COLO829 (cell line): ENCODE data around the gene MEGF9.

Source experiments
- DNase-seq: peaks from one replicate; pipeline ENCODE4 v3.0.0; 2012; ENCODE audit warnings: low spot score

MEGF9 gene

DNA sequence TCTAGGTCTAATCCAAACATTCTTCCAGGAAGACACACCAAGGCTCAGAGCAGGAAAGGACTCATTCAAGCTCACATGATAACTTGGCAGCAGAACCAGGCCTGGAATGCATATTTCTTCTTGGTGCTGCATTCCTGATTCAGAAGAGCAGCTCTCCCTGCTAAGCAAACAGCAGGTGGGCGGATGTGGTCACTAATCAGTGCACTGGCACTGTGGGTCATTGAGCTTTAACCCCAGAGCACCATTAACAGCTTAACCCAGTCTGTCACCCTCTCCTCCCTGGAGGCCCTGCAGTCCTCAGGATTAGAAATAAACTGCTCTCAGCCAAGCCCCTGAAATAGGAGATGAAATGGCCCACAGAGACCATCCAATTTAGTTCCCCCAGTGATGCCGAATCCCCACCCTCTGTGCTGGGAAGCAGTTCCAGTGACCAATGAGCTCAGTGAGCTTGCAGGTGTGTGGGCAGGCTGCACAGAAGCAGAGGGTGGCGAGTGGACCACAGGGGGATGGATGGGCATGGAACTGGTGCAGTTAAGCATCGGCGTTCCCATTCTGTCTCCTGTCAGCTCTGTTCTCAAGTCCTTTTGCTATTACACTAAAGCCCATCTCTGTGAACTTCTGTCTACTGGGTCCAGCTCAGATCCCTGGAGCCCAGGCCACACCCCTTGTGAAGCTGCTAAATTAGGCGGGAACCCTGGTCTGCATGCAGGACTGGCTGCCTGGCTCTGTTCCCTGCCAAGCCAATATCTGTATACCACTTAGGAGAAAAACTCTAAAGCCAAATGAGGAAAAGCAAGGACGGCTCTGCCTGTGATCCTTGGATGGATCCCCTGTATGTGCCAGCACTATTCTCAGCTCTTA lies 16.6 kb upstream of the MEGF9 start:
- DNase-seq, result peak; percentile 86

DNA sequence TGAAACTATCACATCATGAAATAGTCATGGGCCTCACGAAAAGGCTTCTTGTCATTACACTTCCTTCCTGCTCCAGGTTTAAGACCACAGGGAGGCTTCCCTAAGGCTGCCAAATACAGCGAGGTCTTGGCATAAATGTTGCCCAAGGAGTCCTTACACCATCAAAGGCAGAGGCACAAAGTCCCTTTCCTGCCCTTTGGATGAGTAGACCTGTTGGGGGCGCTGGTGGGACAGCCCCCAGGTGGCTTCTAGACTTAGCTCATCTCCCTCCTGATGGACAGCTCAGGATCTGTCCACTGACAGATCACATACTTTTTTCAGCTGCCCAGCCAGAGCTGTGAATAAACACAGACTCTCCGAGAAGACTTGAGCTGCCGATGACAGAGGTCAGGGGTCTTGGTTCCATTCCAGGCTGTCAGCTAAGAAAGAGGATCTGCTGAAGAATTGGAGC lies 15.5 kb upstream of the MEGF9 start:
- DNase-seq, result no peak

DNA sequence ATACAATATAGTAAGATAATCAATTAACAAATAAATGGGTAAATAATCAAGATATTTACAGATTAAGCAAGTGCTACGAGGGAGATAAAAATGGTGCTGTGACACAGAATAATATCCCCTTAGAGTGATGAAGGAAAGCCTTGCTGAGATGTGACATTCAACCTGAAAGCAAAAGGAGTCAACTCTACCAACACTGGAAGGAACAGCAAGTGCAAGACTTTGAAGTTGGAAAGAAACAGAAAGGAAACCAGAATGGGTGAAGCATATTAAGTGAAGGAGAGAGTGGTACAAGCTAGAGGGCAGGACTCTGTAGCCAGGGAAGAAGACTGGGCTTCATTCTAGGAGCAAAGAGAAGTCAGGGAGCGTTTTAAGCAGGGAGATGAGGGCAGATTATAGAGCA lies 12.2 kb upstream of the MEGF9 start:
- DNase-seq, result no peak

DNA sequence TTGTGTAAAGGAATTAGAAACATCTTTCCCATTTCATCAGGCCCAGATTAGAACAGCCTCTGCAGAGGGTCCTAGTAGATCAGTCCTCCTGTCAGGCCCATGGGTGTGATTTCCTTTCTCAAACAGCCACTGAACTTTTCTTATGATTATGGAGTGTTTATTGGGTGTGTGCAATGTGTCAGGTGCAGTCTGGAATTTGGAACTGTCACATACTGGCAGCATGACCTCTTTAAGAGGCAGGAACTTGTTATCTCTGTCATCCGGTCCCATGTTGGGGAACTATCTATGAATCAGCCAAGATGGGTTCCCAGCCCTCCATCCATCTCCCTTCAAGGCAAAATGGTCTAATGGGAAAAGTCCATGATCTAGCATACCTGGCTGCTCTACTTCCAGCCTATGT lies 11.6 kb upstream of the MEGF9 start:
- no peak for DNase-seq

DNA sequence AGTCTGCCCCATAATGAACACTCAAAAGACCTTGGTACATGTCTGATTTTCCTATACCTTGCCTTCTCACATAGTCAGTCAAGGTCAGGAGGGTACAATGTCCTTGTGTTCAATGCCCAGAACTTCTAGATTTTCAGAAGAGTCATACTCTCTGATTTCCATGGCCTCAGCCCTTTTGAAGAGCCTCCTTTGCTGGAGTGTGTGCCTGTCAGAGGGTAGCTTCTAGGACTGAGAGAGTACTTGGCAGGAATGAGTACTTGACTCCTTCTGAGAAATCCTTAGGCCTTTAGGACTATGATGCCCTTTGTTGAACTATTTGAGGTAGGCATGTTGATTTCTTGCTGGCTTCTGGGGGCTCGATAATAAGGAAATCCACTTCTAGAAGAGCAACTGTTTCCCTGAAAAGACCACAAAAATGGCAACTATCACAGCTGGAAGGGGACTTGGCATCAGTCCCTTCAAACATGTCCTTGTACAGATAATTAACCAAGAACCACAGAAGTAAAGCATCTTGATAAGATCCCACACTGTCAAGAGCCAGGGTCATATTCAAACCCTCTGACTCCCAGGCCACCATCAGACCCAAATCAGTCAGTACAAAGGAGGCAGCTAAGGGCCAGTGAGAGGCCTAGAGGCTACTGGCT lies 10.6 kb upstream of the MEGF9 start:
- no peak for DNase-seq

DNA sequence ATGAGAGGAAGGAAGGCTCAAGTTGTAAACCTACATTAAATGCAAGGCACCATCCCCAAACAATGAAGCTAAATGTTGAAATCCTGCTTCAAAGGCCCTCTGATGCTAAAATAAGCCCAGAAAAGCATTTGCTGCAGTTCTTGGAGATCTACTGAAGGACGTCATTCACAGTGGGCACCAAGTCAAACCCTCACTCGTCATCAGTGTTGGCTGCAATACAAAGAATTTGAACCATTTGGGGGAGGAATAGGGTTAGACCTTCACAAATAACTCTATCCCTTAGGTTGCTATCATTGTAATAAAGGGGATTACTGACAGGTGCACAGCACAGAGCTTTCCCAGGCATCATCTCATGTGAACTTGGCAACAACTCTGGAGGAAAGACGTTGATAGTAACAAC lies 9.3 kb upstream of the MEGF9 start:
- DNase-seq, result no peak

DNA sequence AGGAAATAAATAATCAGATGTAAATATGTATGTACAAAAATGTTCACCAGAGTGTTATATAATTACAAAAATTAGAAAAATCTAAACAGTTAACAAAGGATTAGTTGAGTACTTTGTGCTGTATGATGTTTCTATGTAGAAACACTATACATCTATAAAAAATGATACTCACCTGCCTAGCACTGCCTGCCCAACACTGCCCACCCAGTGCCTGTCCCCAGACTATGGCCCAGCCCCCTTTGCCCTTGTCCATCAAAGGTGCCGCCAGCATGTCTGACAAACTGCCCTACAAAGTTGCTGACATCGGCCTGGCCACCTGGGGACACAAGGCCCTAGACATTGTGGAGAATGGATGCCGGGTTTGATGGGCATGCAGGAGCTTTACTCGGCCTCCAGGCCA lies 6.1 kb upstream of the MEGF9 start:
- DNase-seq, result no peak

DNA sequence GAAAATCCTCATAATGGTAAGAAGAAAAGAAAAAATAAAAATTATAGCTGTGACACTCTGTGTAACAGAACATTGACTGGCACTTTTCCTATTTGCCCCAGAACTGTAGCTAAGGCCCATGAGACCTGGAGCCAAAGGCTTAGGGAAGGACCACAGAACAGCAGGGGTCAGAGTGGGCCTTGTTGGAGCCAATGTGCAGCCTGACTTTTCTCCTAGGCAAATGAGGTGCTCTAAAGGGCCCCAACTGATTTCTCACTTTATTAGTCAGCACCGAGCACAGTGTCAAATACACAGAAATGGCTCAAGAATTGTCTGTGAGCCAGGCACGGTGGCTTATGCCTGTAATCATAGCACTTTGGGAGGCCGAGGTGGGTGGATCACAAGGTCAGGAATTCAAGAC lies 4.0 kb upstream of the MEGF9 start:
- DNase-seq, result no peak

DNA sequence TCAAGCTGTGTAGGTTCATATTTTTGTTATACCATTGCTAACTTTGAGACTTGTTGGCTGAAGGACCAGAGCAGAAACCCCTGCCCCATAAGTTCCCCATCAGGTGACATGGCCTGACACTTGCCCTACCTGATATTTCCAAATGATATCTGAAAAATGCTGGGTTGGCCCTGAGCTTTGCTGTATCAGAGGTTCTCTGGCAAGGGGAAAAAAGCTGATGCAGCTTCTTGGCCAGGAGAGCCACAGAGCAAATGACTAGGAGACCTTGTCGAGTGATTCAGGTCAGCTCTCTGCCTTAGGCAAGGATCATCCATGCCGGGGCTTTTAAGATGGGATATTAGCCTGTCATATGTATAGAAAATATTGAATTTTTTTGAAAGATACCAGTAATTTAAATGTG lies 2.9 kb upstream of the MEGF9 start:
- DNase-seq, result no peak

DNA sequence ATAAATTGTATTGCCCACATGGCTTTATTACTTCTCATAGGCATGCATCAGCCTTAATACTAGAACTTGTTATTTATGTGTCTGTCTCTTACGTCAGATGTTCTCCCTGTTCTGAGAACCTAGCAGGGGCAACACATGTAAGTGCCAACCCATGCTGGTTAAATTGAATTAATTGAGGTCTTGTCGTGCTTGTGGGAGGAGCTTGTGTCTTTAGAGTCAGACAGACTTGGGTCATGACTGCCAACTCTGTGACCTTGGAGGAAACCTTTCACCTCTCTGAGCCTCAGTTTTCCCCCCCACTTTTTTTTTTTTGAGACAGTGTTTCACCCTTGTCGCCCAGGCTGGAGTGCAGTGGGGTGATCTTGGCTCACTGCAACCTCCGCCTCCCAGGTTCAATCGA lies 2.2 kb upstream of the MEGF9 start:
- no peak for DNase-seq

DNA sequence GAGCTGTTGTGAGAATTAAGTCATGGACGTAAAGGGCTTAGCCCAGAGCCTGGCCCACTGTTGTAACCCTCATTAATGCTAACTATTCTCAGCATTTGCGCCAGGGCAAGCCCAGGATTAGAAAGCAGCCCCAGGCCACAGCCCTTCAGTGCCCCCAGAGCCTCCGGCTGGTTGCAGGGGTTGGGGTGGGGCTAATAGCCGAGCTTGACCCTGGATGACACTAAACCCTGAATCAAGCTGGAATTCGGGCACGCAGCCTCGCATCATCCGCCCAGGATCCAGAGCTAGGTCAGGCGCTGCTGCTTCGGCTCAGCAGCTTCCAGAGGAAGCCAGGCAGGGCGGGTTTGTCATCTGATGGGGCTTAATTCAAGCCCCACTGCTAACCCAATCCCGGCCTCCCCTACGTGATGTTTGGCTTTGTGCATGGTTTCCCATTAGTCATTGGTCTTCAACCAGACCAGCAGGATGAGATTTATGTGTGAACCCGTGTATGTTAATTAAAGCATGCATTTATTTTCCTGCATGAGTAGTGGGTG lies 1.2 kb upstream of the MEGF9 start:
- no peak for DNase-seq

DNA sequence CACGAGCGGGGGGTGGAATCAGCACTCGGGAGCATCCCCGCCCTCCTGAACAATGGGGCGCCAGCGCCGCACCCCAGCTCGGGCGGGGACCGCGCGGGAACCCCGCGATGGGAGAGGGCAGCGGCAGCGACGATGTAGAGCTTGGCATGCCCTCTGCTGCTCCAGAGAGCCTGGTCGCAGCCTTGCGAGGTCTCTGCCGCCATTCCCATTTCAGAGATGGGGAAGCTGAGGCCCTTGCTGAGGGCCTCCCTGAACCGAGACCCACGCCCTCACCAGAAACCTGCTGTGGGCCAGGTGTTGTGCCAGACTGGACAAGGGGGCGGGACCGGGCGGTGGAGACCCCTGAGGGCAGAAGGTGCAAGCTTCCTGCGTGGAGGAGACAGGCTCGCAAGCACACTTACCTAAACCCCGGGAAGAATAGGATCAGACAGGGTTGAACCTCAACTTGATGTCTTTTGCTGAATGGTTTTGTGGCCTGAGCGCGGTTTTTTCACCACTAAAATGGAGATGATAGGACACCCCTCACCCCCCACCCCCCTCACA lies 647 bp upstream of the MEGF9 start:
- DNase-seq, result no peak

DNA sequence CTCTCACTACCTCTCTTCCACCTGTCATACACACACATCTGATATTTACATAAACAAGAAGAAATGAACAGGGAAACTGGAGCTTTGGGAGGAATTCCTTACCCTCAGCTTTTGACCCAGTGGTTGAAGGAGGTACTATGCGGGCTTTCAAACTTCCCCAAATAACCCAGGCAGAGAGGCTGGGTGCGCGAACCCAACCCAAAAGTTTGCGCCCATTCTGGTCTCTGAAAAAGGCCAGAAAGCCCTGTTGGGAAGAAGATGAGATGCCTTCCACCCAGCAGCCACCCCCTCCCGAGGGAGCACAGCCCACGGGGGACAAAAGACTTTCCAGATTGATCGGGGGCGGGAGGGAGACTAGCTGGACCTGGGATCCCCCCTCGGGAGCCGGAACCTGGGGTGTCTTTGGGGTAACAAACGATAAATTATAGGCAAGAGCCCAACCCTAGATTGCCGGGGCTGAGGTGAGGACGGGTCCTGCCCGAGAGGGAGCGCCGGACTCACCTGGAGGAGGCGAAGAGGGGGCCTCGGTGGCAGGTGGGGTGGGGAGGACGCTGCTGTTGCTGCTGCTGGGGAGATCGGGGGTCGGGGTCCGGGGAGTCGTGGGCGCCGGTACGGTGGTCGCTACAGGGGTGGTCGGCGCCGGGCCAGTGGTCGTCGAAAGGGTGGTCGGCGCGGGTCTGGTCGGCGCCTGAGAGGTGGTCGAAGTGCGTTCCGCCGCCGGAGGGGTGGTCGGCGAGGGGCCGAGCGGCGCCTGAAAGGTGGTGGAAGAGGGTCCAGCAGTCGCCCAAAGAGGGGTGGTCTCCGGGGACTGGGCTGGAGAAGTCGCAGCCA lies 798 bp downstream of the MEGF9 start:
- no peak for DNase-seq

DNA sequence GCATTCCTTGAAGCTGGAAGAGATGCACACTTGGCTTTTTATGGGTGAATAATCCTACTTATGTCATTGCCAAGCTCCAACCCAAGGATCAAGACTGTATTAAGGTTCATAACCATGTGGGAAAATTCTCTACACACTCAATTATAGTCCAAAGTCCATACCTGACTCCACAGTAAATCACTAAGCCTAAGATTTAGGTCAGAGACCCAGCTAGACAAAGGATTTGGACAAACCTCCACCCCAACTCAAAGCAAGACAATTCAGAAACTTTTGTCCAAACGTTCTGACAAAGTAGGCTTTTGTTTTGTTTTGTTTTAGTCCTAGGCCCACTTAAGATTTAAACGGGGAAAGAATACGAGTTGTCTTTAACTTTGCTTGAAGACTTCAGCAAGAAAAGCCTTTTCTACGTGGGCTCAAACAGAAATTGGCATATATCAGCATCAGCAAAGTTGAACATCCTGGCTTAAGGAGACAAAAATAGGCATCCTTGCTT lies 1.7 kb downstream of the MEGF9 start:
- no peak for DNase-seq

DNA sequence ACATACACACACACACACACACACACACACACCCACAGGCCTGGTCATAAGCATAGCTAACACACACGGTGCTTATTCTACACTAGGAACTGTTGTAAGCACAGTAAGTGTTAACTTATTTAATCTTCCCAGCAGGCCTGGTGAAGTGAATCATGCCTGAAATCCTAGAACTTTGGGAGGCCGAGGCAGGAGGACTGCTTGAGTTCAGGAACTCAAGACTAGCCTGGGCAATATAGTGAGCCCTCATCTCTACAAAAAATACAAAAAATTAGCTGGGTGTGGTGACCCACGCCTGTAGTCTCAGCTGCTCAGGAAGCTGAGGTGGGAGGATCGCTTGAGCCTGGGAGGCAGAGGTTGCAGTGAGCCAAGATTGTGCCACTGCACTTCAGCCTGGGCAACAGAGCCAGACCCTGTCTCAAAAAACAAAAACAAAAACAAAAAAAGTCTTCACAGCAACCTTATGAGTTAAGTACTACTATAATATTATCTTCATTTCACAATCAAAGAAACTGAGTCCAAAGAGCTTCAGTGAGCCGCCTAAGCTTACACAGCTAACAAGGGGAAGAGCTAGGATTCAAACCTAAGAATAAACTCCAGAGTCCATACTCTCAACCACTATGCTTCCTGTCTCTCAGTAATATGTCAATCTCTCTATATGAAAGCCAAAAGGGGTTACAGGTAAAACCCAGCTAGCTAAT lies 2.3 kb downstream of the MEGF9 start:
- DNase-seq, result no peak

DNA sequence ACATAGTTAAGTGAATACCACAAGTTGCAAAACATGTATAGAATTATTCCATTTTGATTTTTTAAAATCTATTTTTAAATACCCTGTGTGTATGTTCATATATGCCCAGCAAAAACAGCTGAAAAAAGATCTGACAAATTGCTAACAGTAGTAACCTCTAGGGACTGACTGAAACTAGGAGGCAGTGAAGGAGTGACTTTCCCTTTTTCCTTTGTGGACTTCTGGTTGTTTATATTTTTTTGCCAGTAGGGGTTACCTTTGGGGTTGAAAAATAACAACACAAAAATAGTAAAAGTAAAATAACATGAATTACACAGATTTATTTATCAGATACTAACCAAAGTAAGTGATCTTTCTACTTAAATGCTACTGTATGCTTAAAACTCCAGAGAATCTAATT lies 2.9 kb downstream of the MEGF9 start:
- DNase-seq, result no peak

DNA sequence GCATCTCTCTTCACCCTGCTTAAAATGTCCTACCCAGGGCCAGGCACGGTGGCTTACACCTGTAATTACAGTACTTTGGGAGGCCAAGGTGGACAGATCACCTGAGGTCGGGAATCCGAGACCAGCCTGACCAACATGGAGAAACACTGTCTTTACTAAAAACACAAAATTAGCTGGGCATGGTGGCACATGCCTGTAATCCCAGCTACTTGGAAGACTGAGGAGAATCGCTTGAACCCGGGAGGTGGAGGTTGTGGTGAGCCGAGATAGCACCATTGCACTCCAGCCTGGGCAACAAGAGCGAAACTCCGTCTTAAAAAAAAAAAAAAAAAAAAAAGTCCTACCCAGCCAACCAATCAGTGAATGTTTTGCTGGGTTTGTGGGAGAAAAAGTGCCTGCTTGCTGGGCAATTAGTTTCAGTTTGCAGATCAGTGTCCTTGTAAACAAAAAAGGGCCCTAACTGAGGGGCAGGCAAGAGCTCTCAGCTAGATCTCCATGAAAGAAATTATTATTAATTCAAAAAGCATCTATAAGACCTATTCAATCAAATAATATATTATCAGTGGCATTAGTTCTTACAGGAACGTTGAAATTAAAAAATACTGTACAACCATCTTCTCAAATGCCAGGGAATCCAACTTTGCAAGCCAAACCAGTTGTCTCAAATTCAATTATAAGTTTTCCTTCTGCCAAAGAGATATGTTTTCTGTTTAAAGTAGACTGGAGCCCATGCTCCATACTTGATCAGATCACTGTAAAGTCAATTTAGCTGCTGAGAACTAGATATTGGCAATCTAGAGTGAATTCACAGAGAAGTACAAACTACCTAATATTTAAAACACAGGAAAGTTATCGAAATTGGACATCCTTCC lies 3.9 kb downstream of the MEGF9 start:
- DNase-seq, result peak; percentile 85

DNA sequence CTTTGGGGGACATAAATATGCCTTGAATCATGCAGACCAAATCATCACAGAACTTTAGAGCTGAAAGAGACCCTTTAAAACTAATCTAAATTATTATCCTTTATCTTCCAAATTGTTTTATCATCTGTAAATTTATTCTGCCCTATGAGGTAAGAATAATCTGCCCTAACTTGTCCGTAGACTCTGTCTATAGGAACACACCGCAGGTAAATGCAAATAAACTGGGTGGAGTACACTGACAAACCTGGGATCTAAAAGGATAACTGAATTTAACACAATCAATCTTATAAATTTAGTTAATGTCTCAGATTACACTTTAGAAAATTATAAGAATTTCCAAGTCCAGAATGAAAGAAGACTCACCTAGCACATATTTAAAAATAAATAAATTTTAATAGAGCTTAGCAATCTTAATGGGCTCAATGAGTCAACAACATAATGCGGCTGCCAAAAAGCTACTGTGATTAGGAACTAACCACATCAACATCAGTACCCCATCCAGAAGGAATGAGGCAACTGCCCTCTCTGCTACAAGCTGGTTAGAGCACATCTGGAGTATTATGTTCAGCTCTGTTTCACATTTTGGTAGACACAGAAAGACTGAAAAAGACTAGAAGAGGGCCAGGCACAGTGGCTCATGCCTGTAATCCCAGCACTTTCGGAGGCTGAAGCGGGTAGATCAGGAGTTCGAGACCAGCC lies 5.6 kb downstream of the MEGF9 start:
- DNase-seq, result no peak

DNA sequence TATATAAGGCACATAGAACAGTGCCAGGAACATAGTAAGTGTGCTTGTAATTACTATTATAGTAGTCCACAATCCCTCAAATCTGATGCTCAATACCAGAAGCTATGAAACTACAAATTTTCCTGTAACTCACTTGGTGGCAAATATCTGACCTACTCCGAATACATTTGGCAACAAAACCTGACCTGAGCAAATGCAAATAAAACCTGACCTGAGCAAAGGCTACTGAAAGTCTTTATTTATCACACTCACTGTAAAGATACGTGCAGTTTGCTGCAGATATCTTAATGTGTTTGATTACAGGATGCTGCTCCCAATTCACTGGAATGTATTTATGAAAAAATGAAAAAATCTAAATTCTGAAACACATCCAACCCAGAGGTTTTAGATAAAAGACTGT lies 7.1 kb downstream of the MEGF9 start:
- no peak for DNase-seq

DNA sequence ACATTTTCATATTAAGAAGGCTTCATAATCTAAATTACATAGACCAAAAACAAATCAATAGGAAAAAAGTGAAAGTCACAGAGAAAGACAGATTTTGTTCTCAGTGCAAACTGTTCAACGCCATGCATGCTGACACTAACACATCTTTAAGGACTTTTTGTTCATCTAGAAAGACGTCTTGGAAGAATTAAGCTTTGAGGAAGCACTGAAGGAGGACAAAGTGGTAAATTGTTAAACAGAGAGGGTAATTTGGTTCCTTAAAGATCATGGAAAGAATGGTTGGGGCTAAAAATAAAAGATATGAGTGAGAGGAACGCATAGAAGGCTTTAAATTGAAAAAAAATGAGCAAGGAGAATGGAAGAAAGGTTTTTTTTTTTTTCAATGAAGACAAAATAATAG lies 9.1 kb downstream of the MEGF9 start:
- DNase-seq, result no peak
